GM19324 (cell line): ENCODE measurements around the gene IFT43.

Experiments used
- ATAC-seq: cut with Tn5 transposase; IDR thresholded peaks from one replicate; pipeline ENCODE4 v1.9.1; 2021; ENCODE audit warnings: mild to moderate bottlenecking, moderate library complexity; ENCODE audit not compliant: unreplicated experiment, low FRiP score

Gene IFT43

GRCh38 chr14:75979648-75980565, 5.7 kb upstream of the IFT43 start:
- ATAC-seq: no peak

GRCh38 chr14:75980856-75981255, 4.7 kb upstream of the IFT43 start:
- no peak for ATAC-seq

GRCh38 chr14:75981426-75982265, 3.9 kb upstream of the IFT43 start, which contains the start of gene TGFB3:
Gene TGFB3, minus strand, starts transcription at chr14:75981995. Its CDS starts 1,102 bp downstream, at chr14:75980893.
- no peak for ATAC-seq

GRCh38 chr14:75982266-75983018, 3.1 kb upstream of the IFT43 start:
- ATAC-seq: peak; percentile 50

GRCh38 chr14:75983019-75983358, 2.6 kb upstream of the IFT43 start:
- no peak for ATAC-seq

GRCh38 chr14:75984674-75985073, 889 bp upstream of the IFT43 start:
- no peak for ATAC-seq

GRCh38 chr14:75986439-75986765, 839 bp downstream of the IFT43 start:
- ATAC-seq: no peak

GRCh38 chr14:75987201-75987970, 1.8 kb downstream of the IFT43 start:
- no peak for ATAC-seq

- ATAC-seq: no peak
Observed at GRCh38 chr14:75989134-75989533, 3.6 kb downstream of the IFT43 start.

- ATAC-seq: no peak
Observed at GRCh38 chr14:75990297-75990696, 4.7 kb downstream of the IFT43 start.

GRCh38 chr14:75991753-75992152, 6.2 kb downstream of the IFT43 start:
- no peak for ATAC-seq

- ATAC-seq: no peak
Observed at GRCh38 chr14:75993567-75994041, 8.0 kb downstream of the IFT43 start.

GRCh38 chr14:75995372-75996041, 9.9 kb downstream of the IFT43 start:
- no peak for ATAC-seq

- ATAC-seq: no peak
Observed at GRCh38 chr14:75996488-75996887, 10.9 kb downstream of the IFT43 start.

GRCh38 chr14:75999511-76000190, 14.1 kb downstream of the IFT43 start:
- ATAC-seq: no peak

GRCh38 chr14:76002383-76002782, 16.8 kb downstream of the IFT43 start:
- ATAC-seq: no peak

- ATAC-seq: no peak
Observed at GRCh38 chr14:76006253-76006652, 20.7 kb downstream of the IFT43 start.

- ATAC-seq: no peak
Observed at GRCh38 chr14:76007379-76007778, 21.8 kb downstream of the IFT43 start.

- ATAC-seq: no peak
Observed at GRCh38 chr14:76007852-76008251, 22.3 kb downstream of the IFT43 start.
